AG04450 (cell line): ENCODE data around the gene RC3H1. TPM values are rescaled to one million over a fixed set of nuclear protein-coding genes. Genes with fewer than 3 reads are reported as not detected.

Experiments used
- CTCF ChIA-PET: fragments of 300-600, 350-600 bp; formaldehyde crosslinking; extraction: SDS; loops from one replicate; lab custom pipeline; 2022; ENCODE audit warnings: antibody characterized with exemption, inconsistent platforms; lab: Charles Lee
- POLR2A ChIA-PET: fragments of 350-600 bp; formaldehyde crosslinking; extraction: SDS; loops from one replicate; lab custom pipeline; 2021; ENCODE audit warnings: antibody characterized with exemption, inconsistent platforms; lab: Yijun Ruan, JAX
- DNase-seq: peaks from one replicate; pipeline ENCODE4 v3.0.0-alpha.2; 2011; ENCODE audit warnings: low read depth, low spot score
- H3K27ac ChIP-seq: one replicate; pipeline ENCODE4 v1.5.1; 2012; ENCODE audit warnings: low read depth, low read length, control low read depth
- H3K27me3 ChIP-seq: one replicate; pipeline ENCODE4 v1.6.0; 2012; ENCODE audit warnings: low read length; ENCODE audit not compliant: control insufficient read depth, insufficient read depth
- H3K4me3 ChIP-seq: 2 replicates; pipeline ENCODE4 v1.5.1; 2011; ENCODE audit warnings: mild to moderate bottlenecking, low read depth, low read length, control low read depth
- H3K9me3 ChIP-seq: 2 replicates; pipeline ENCODE4 v1.5.1; 2012; ENCODE audit warnings: low read length; ENCODE audit not compliant: control insufficient read depth, insufficient read depth
- CTCF ChIP-seq: IDR thresholded peaks from 2 replicates; pipeline ENCODE4 v1.5.1; 2011; ENCODE audit warnings: low read depth, low read length, control low read depth, inconsistent platforms
- polyA plus RNA-seq: library from polyadenylated mRNA; depleted of rRNA; stranded (reverse); fragments of >200 nt; gene quantifications from 2 replicates; pipeline ENCODE4 v1.2.3, GENCODE V29; 2011

The RC3H1 gene
- polyA plus RNA-seq, 1 experiment, result 13.9 TPM

GRCh38 chr1:174005032-174005431, 17.1 kb downstream of the RC3H1 start:
- no peak for TF ChIP-seq CTCF
- Histone ChIP-seq H3K27me3 (no peaks in the 10 kb centered on the region), H3K27ac (no peak overlapping the region), H3K4me3 (no peak overlapping the region), H3K9me3 (no peaks in the 10 kb centered on the region)
- ChIA-PET POLR2A (interaction anchor here (0.7 kb wide), 1 partner anchor 25 kb away, joined by 6 read pairs; no protein-coding TSS in a partner anchor), CTCF (interaction anchor here (0.8 kb wide), 1 partner anchor 12 kb away, joined by 3 read pairs; no protein-coding TSS in a partner anchor)
- DNase-seq, result no peak

- ChIA-PET POLR2A (no interaction called here), CTCF (no interaction called here)
- Histone ChIP-seq H3K27ac (no peak overlapping the region), H3K9me3 (no peaks in the 10 kb centered on the region), H3K4me3 (no peak overlapping the region), H3K27me3 (no peaks in the 10 kb centered on the region)
- TF ChIP-seq CTCF, result no peak
- DNase-seq, result no peak
Observed at GRCh38 chr1:174003867-174004266, 18.3 kb downstream of the RC3H1 start.

GRCh38 chr1:174001573-174001972, 20.6 kb downstream of the RC3H1 start:
- ChIA-PET CTCF (interaction anchor here (1.0 kb wide), 1 partner anchor 74 kb away, joined by 3 read pairs; no protein-coding TSS in a partner anchor), POLR2A (interaction anchor here (1.4 kb wide), 1 partner anchor 21 kb away, joined by 5 read pairs; the partner anchor contains the start of gene RC3H1)
- H3K27me3 ChIP-seq, result no peaks in the 10 kb centered on the region
- H3K9me3 ChIP-seq, result no peaks in the 10 kb centered on the region
- no peak for DNase-seq
- H3K4me3 ChIP-seq, result no peak overlapping the region
- no peak for TF ChIP-seq CTCF
- no peak overlapping the region for H3K27ac ChIP-seq

- Histone ChIP-seq H3K27ac (no peak overlapping the region), H3K4me3 (no peak overlapping the region), H3K9me3 (no peaks in the 10 kb centered on the region), H3K27me3 (no peaks in the 10 kb centered on the region)
- ChIA-PET POLR2A (interaction anchor here (1.4 kb wide), 1 partner anchor 22 kb away, joined by 5 read pairs; the partner anchor contains the start of gene RC3H1), CTCF (interaction anchor here (0.5 kb wide), 1 partner anchor 75 kb away, joined by 3 read pairs; no protein-coding TSS in a partner anchor)
- no peak for DNase-seq
- TF ChIP-seq CTCF, result no peak
Observed at GRCh38 chr1:174000371-174000770, 21.8 kb downstream of the RC3H1 start.

GRCh38 chr1:173997791-173998190, 24.4 kb downstream of the RC3H1 start:
- POLR2A ChIA-PET, result interaction anchor here (0.6 kb wide), 1 partner anchor 149 kb away, joined by 9 read pairs; no protein-coding TSS in a partner anchor
- no peaks in the 10 kb centered on the region for H3K27me3 ChIP-seq
- no peak for TF ChIP-seq CTCF
- no peak overlapping the region for H3K27ac ChIP-seq
- CTCF ChIA-PET, result interaction anchor here (1.6 kb wide), 1 partner anchor 220 kb away, joined by 8 read pairs; no protein-coding TSS in a partner anchor
- H3K9me3 ChIP-seq, result no peaks in the 10 kb centered on the region
- no peak overlapping the region for H3K4me3 ChIP-seq
- peak; percentile 11 for DNase-seq
